HUES6 (cell line): Measurements from ENCODE around the gene ACAP3.

Experiments
- H3K27ac ChIP-seq: 2 replicates; pipeline ENCODE4 v1.7.0; 2013; ENCODE audit warnings: low read depth, mild to moderate bottlenecking, low read length, inconsistent platforms
- H3K27me3 ChIP-seq: 2 replicates; pipeline ENCODE4 v1.6.1; 2013; ENCODE audit warnings: low read length; ENCODE audit not compliant: control insufficient read depth, insufficient read depth
- H3K36me3 ChIP-seq: 2 replicates; pipeline ENCODE4 v1.6.1; 2013; ENCODE audit warnings: low read length; ENCODE audit not compliant: control insufficient read depth, insufficient read depth
- H3K4me1 ChIP-seq: 2 replicates; pipeline ENCODE4 v1.6.1; 2013; ENCODE audit warnings: low read length; ENCODE audit not compliant: control insufficient read depth, insufficient read depth
- H3K4me3 ChIP-seq: 2 replicates; pipeline ENCODE4 v1.5.1; 2013; ENCODE audit warnings: low read depth, low read length
- H3K9ac ChIP-seq: one replicate; pipeline ENCODE4 v1.6.1; 2013; ENCODE audit warnings: mild to moderate bottlenecking, low read length
- H3K9me3 ChIP-seq: 2 replicates; pipeline ENCODE4 v1.6.1; 2013; ENCODE audit warnings: low read depth, low read length; ENCODE audit not compliant: control insufficient read depth, insufficient read depth

ACAP3 gene

GRCh38 chr1:1307923-1308755 is at the start of gene ACAP3, which contains the start of gene PUSL1:
ACAP3 (minus strand) TSS chr1:1307930; CDS start chr1:1307815, 115 bp downstream.
PUSL1 (plus strand) TSS chr1:1308597; CDS start chr1:1308644, 47 bp downstream.
- Histone ChIP-seq H3K4me3 (peak within 1 kb of the TSS; percentile 89), H3K4me1 (peaks cover 45% of the 10 kb centered on the region), H3K9ac (peak within 1 kb of the TSS; percentile 85), H3K27ac (peak within 1 kb of the TSS; percentile 94; the same call in 1 of the 2 replicates), H3K27me3 (no peaks in the 10 kb centered on the region; the same call in 1 of the 2 replicates), H3K9me3 (no peaks in the 10 kb centered on the region), H3K36me3 (peaks cover 33% of the 10 kb centered on the region)

- peaks cover 70% of the 10 kb centered on the region for H3K4me1 ChIP-seq
- no peaks in the 10 kb centered on the region for H3K36me3 ChIP-seq
- no peaks in the 10 kb centered on the region for H3K9me3 ChIP-seq
- H3K9ac ChIP-seq = no peak overlapping the region
- peaks cover 31% of the 10 kb centered on the region for H3K27me3 ChIP-seq
- no peak overlapping the region for H3K27ac ChIP-seq
- no peak overlapping the region for H3K4me3 ChIP-seq
Measured at GRCh38 chr1:1356796-1357401, 49.2 kb upstream of the ACAP3 start.

- Histone ChIP-seq H3K9ac (no peak overlapping the region), H3K27ac (no peak overlapping the region), H3K4me3 (no peak overlapping the region), H3K36me3 (no peaks in the 10 kb centered on the region), H3K27me3 (peaks cover 31% of the 10 kb centered on the region), H3K4me1 (peaks cover 71% of the 10 kb centered on the region), H3K9me3 (no peaks in the 10 kb centered on the region)
Measured at GRCh38 chr1:1356166-1356795, 48.6 kb upstream of the ACAP3 start.

GRCh38 chr1:1355416-1355815 is 47.7 kb upstream of the ACAP3 start:
- Histone ChIP-seq H3K9me3 (no peaks in the 10 kb centered on the region), H3K27ac (no peak overlapping the region), H3K9ac (no peak overlapping the region), H3K36me3 (no peaks in the 10 kb centered on the region), H3K27me3 (peaks cover 31% of the 10 kb centered on the region), H3K4me3 (peak overlapping the region; percentile 46; the same call in 1 of the 2 replicates), H3K4me1 (peaks cover 64% of the 10 kb centered on the region)

GRCh38 chr1:1354271-1355247 is 46.8 kb upstream of the ACAP3 start:
- Histone ChIP-seq H3K4me3 (peak overlapping the region; percentile 58), H3K4me1 (peaks cover 56% of the 10 kb centered on the region), H3K9ac (no peak overlapping the region), H3K27ac (no peak overlapping the region), H3K9me3 (no peaks in the 10 kb centered on the region), H3K27me3 (peaks cover 31% of the 10 kb centered on the region), H3K36me3 (no peaks in the 10 kb centered on the region)

- Histone ChIP-seq H3K9me3 (no peaks in the 10 kb centered on the region), H3K36me3 (no peaks in the 10 kb centered on the region), H3K4me3 (peak overlapping the region; percentile 58), H3K9ac (peak overlapping the region; percentile 46), H3K4me1 (peaks cover 47% of the 10 kb centered on the region), H3K27me3 (peaks cover 31% of the 10 kb centered on the region), H3K27ac (no peak overlapping the region)
Measured at GRCh38 chr1:1353389-1354151, 45.8 kb upstream of the ACAP3 start.

GRCh38 chr1:1352786-1353388 is 45.2 kb upstream of the ACAP3 start:
- Histone ChIP-seq H3K9ac (no peak overlapping the region), H3K27ac (no peak overlapping the region), H3K27me3 (peaks cover 31% of the 10 kb centered on the region)

GRCh38 chr1:1351511-1352427 is 44.0 kb upstream of the ACAP3 start:
- no peaks in the 10 kb centered on the region for H3K36me3 ChIP-seq
- no peak overlapping the region for H3K27ac ChIP-seq
- peaks cover 31% of the 10 kb centered on the region for H3K27me3 ChIP-seq
- peak overlapping the region; percentile 48 for H3K4me3 ChIP-seq
- no peaks in the 10 kb centered on the region for H3K9me3 ChIP-seq
- H3K4me1 ChIP-seq = peaks cover 43% of the 10 kb centered on the region
- H3K9ac ChIP-seq = peak overlapping the region; percentile 42

More at GRCh38 chr1:1352786-1353388, 45.2 kb upstream of the ACAP3 start:
- Histone ChIP-seq H3K36me3 (no peaks in the 10 kb centered on the region), H3K9me3 (no peaks in the 10 kb centered on the region), H3K4me1 (peaks cover 44% of the 10 kb centered on the region), H3K4me3 (0 out of 2 replicates have a peak overlapping the region, but pooled peaks have one; percentile 14)
